ENCODE data around the gene LRP11.

GRCh38 chr6:149884617-149885016 lies 20.5 kb upstream of the LRP11 start:
- no peak for TF ChIP-seq CTCF (IDR thresholded peaks at IDR 0.05)
- TF ChIP-seq POLR2A (IDR thresholded peaks at IDR 0.05; ENCODE audit: low read depth): no peak
